Measurements from ENCODE around the gene SLC39A3.

SLC39A3 gene

GRCh38 chr19:2739602-2740313 lies at the start of gene SLC39A3:
Gene SLC39A3, minus strand, starts transcription at chr19:2740017. Its CDS starts 2,760 bp downstream, at chr19:2737257.
- peak; percentile 92 for DNase-seq

- DNase-seq = no peak
Measured at GRCh38 chr19:2788237-2788636, 48.4 kb upstream of the SLC39A3 start.

GRCh38 chr19:2787115-2787514 lies 47.3 kb upstream of the SLC39A3 start:
- DNase-seq = no peak

GRCh38 chr19:2785244-2785997 lies 45.6 kb upstream of the SLC39A3 start, which contains the start of gene THOP1:
Gene THOP1, plus strand, starts transcription at chr19:2785503. Its CDS starts 160 bp downstream, at chr19:2785663.
- DNase-seq = peak; percentile 96

- no peak for DNase-seq
Measured at GRCh38 chr19:2783781-2784145, 43.9 kb upstream of the SLC39A3 start.

GRCh38 chr19:2782936-2783780 lies 43.3 kb upstream of the SLC39A3 start, which contains the start of gene SGTA:
Gene SGTA, minus strand, starts transcription at chr19:2783273. Its CDS starts 14,205 bp downstream, at chr19:2769068.
- DNase-seq = peak; percentile 94

- DNase-seq = no peak
Measured at GRCh38 chr19:2782329-2782935, 42.6 kb upstream of the SLC39A3 start.

GRCh38 chr19:2780284-2780683 lies 40.5 kb upstream of the SLC39A3 start:
- no peak for DNase-seq

- DNase-seq = no peak
Measured at GRCh38 chr19:2779121-2779740, 39.4 kb upstream of the SLC39A3 start.

GRCh38 chr19:2777952-2778683 lies 38.3 kb upstream of the SLC39A3 start:
- no peak for DNase-seq

- DNase-seq = no peak
Measured at GRCh38 chr19:2775556-2776430, 36.0 kb upstream of the SLC39A3 start.

- no peak for DNase-seq
Measured at GRCh38 chr19:2774953-2775555, 35.2 kb upstream of the SLC39A3 start.

- DNase-seq = no peak
Measured at GRCh38 chr19:2774083-2774679, 34.4 kb upstream of the SLC39A3 start.

- no peak for DNase-seq
Measured at GRCh38 chr19:2771786-2772674, 32.2 kb upstream of the SLC39A3 start.

GRCh38 chr19:2770055-2771013 lies 30.5 kb upstream of the SLC39A3 start:
- no peak for DNase-seq

- DNase-seq = no peak
Measured at GRCh38 chr19:2769218-2769617, 29.4 kb upstream of the SLC39A3 start.
